AG09309 (cell line): Measurements from ENCODE around the gene TAS2R3.
"Not testable (repeated sequence)": the region's sequence is repeated elsewhere in the genome, so short reads cannot be mapped to it uniquely, and the experiment has no call there.

Experiments
- DNase-seq: peaks from one replicate; pipeline ENCODE4 v3.0.0-alpha.2; 2010; ENCODE audit warnings: low read depth
- H3K4me3 ChIP-seq: 2 replicates; pipeline ENCODE4 v1.5.1; 2011; ENCODE audit warnings: mild to moderate bottlenecking, low read depth, low read length, moderate library complexity; ENCODE audit not compliant: control insufficient read depth
- CTCF ChIP-seq: IDR thresholded peaks from 2 replicates; pipeline ENCODE4 v1.5.1; 2011; ENCODE audit warnings: mild to moderate bottlenecking, low read depth, low read length, inconsistent platforms; ENCODE audit not compliant: insufficient read depth, control insufficient read depth; ENCODE audit errors: missing control alignments

Gene TAS2R3

DNA sequence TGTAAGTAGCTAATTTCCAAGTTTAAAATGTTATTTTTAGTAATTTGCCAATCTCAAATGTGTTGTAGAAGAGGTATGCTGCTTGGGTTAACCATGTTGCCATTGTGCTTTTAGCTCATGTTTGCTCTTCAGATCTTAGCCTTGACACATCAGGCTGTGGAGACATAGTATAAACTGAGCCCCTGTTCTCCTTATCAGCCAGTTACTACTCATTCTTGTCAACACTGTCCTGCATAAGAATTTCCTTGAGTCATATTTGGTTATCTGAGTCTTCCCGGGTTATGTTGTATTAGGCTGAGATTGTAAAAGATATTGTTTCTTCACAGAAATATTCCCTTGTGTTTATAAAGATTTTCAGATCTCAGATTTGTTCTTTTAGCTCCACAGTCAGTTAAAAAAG, 21.7 kb upstream of the TAS2R3 start:
- TF ChIP-seq CTCF = no peak
- no peak for DNase-seq
- H3K4me3 ChIP-seq = no peak overlapping the region

GRCh38 chr7:141744131-141744530, 19.8 kb upstream of the TAS2R3 start:
- TF ChIP-seq CTCF = no peak
- no peak overlapping the region for H3K4me3 ChIP-seq
- no peak for DNase-seq

DNA sequence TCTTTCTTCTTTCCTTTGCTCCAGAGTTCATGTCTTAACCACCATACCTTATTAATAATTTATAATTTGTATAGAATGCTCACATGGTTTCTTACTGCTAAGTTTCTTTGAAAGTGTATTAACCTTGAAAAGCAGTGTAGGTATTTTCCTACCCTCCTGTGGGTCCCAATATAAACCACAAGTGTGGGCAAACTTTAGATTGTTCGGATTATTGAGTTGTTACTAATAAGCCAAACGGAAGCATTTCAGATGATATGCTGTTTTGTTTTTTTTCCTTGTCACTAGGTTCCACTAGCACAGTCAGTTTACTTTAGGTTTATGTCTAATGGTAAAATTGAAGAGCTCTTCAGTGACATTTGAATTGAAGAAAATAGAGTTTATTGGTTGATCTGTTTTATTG, 15.5 kb upstream of the TAS2R3 start:
- no peak overlapping the region for H3K4me3 ChIP-seq
- no peak for DNase-seq
- TF ChIP-seq CTCF = no peak

DNA sequence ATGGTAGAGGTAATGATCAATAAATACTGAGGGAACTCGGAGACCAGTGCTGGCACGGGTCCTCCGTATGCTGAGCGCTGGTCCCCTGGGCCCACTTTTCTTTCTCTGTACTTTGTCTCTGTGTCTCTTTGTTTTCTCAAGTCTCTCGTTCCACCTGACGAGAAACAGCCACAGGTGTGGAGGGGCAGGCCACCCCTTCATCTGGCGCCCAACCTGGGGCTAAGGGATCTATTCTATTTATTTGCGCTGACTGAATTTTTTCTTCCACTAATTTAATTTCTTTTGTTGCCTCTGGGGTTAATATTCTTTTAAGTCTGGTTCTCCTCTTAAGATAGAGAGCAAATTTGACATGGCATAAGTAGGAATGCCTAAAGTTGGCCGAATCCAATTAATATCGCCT, 12.0 kb upstream of the TAS2R3 start:
- not testable (repeated sequence) for DNase-seq, H3K4me3 ChIP-seq

- no peak overlapping the region for H3K4me3 ChIP-seq
- DNase-seq = no peak
- TF ChIP-seq CTCF = peak; percentile 16
These were observed 11.3 kb upstream of the TAS2R3 start for GRCh38 chr7:141752634-141753033.

GRCh38 chr7:141754939-141755338, 9.0 kb upstream of the TAS2R3 start:
- no peak for DNase-seq
- peak; percentile 42 for TF ChIP-seq CTCF

GRCh38 chr7:141770083-141770583, 6.2 kb downstream of the TAS2R3 start:
- not testable (repeated sequence) for H3K4me3 ChIP-seq, DNase-seq

More at GRCh38 chr7:141754939-141755338, 9.0 kb upstream of the TAS2R3 start:
- no peak overlapping the region for H3K4me3 ChIP-seq

DNA sequence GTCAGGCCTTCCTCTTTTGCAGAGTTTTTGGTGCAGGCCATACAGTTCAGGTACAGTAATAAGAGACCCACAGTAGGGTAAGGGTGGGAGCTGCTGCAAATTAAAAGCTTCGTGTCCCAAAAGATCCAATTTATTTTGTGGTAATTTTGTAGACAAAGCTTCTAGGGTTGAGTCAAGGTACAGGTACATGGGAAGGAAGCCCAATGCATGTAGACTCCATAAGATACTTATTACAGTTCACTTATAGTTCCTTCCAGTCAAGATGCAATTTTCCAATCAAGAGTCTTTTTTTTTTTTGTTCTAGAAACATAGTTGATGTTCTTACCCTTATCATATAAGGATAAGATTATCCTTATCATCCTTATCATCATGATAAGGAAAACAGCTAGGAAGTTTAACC, 12.5 kb downstream of the TAS2R3 start, which contains the start of gene TAS2R4:
TAS2R4 (plus strand) TSS at position 301 of the 400 bp plus-strand sequence. CDS start 1,815 bp downstream, outside the sequence.
- no peak for DNase-seq
- no peak within 1 kb of the TSS for H3K4me3 ChIP-seq

More for the DNA sequence above, 12.5 kb downstream of the TAS2R3 start, which contains the start of gene TAS2R4:
- no peak for TF ChIP-seq CTCF
